GM19324 (cell line): Measurements from ENCODE around the gene PPP1R12C.

Source experiments
- ATAC-seq: cut with Tn5 transposase; IDR thresholded peaks from one replicate; pipeline ENCODE4 v1.9.1; 2021; ENCODE audit warnings: mild to moderate bottlenecking, moderate library complexity; ENCODE audit not compliant: unreplicated experiment, low FRiP score

The PPP1R12C gene

DNA sequence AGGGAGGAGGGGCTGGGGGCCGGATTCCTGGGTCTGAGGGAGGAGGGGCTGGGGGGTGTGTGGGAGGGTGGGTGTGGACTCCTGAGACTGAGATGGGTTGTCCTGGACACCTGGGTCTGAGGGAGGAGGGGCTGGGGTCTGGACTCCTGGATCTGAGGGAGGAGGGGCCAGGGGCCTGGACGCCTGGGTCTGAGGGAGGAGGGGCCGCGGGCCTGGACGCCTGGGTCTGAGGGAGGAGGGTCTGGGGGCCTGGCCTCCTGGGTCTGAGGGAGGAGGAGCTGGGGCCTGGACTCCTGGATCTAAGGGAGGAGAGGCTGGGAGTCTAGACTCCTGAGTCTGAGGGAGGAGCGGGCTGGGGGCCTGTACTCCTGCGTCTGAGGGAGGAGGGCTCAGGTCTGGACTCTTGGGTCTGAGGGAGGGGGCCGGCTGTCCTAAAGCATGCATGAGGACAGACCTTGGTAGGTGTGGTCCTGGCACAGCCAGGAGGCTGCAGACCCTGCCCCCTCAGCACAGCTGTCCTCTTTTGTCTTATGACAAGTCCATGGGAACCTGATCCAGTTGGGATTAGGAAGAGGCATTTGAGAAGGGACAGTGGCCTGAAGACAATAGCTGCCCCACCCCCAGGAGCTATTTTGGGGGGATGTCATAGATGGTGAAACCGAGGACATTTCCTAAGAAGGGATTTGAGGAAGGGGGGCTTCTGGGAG is 30.3 kb upstream of the PPP1R12C start:
- no peak for ATAC-seq

DNA sequence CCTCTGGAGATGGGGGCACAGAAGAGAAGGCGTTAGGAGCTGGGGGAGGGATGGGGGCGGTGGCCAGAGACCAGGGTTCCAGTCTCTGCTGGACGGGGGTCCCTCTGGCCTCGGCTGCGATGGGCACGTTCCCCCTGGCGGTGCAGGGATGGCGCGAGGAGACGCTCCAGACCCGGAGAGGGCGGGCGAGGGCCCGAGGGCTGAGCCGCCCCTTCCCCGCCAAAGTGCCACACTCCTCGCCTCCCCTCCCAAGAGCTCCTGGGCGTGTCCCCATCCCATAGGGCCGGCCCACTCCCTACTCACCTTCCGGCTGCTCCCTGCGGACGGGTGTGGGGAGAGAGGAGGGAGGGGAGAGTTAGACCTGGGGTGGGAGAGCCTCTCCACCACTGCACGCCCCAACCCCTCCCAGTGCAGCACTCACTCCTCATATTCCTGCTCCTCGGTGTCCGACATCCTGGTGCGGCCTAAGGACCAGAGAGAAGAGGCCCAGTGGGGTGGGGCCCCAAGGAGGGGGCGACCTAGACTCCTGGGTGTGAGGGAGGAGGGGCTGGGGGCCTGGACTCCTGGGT is 29.4 kb upstream of the PPP1R12C start:
- ATAC-seq: no peak

DNA sequence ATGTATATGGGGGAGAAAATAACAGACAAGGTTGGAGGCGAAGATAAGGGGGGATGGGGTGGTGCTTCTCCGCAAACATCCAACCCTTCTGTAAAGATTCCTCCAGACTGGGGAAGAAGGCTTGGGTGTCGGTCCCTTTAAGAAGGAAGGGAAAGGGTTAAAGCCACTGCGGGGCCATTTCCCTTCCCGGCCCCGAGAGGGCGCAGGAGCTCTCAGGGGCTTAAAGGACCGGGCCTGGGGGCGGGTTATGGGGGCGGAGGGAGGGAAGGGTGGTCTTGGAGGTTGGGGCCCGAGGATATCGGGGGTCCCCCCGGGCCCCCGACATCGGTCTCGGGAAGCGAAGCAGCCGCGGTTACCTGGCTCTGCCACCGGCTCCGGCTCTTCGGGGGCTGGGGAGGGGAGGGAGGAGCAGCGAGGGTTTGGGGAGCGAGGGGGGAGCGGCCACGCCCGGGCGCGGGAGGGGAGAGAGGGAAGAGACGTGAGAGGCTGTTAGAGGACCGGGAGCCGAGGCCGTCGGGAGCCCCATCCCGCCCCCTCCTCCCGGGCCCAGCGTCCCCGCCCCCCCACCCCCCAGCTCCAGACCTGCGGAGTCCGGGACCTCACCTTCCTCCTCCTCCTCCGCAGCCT is 28.8 kb upstream of the PPP1R12C start:
- ATAC-seq: no peak

DNA sequence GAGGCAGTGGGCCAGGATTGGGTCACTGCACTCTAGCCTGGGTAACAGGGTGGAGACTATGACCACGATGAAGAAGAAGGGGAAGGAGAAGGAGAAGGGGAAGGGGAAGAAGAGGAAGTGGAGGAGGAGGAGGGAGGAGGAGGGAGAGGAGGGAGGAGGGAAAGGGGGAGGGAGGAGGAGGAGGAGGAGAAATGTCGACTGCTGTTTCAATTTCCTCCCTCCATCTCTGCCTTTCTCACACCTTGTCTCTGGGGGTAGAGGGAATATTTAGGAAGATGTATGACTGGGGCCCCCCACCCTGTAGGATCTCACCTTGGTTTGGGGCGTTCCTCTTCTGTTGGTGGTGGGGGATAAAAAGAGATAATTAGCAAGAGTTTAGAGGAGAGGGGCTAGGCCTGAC is 27.8 kb upstream of the PPP1R12C start:
- no peak for ATAC-seq

DNA sequence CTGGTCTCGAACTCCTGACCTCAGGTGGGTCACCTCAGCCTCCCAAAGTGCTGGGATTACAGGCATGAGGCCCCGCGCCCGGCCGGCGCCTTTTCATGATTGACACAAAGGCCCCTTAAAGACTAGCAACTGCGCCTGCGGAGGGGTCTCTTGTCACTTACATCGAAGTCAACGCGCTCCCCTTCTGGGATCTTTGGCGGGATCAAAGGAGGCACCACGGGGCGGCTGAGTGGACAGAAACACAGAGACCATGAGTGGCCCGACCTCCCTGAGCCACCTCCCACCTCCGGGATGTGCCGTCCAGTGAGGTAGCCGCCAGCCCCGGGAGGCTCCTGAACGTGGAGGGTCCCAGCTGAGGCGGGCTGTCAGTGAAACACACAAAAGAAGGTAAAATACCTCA is 24.3 kb upstream of the PPP1R12C start:
- ATAC-seq: no peak

DNA sequence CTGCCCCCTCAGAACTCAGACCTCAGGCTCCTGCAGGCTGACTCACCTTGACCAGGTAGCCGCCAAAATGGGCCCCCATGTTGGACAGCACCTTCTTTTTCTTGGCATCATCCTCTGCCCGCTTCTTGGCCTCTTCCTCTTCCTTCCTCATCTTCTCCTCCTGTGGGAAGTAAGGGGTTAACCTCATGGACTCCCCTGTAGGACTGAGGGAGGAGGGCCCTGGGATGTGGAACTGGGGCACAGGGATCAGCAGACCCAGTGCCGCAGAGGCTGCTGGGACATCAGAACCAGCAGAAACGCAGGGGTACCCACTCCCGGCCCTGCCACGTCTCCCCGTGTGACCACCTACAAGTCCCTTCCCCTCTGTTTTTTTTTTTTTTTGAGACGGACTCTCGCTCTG is 20.5 kb upstream of the PPP1R12C start:
- ATAC-seq: no peak

DNA sequence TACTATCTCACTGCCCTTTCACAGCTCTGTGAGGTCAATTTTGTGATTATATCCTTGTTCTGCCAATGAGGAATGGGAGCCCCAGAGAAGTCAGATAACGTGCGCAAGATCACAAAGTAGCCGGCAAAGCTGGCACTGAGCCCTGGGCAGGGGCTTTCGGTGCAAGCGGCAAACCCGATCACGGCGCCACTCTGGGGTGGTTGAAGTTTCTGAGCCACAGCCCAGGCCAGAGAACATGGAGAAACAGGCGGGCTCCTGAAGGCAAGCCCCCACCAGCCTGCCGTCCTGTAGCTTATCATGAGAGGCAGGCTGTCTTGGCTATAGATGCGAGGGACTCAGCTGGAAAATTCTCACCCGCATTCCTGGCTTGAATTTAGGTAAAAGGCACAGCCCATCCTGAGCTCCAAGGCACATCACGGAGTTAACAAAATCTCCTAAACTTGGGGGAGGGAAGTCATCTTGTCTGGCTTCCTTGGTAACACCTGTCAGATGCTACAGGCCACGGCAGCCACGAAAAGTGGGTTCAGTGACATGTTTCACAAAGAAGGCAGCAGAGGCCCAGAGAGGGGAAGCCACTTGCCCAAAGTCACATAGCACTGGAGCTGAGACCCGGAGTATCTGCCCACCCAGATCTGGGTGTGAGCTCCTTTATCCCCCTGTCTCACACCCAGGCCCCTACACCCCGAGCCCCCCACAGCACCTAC is 19.1 kb upstream of the PPP1R12C start:
- ATAC-seq: no peak

DNA sequence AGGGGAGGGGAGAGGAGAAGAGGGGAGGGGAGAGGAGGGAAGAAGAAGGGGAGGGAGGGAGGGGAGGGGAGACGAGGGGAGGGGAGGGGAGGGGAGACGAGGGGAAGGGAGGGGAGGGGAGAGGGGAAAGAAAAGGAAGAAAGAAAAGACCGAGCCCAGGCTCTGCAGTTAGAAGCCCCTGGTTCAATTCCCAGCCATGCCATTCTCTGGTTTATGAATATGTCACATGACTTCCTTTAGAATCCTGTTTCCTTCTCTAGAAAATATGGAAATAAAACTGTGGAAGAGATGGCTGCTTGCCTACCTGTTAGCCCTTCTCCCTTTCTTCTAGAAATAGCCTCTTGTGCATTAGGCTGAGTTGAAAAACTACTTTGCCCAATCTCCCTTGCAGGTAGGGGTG is 17.3 kb upstream of the PPP1R12C start:
- ATAC-seq: no peak

DNA sequence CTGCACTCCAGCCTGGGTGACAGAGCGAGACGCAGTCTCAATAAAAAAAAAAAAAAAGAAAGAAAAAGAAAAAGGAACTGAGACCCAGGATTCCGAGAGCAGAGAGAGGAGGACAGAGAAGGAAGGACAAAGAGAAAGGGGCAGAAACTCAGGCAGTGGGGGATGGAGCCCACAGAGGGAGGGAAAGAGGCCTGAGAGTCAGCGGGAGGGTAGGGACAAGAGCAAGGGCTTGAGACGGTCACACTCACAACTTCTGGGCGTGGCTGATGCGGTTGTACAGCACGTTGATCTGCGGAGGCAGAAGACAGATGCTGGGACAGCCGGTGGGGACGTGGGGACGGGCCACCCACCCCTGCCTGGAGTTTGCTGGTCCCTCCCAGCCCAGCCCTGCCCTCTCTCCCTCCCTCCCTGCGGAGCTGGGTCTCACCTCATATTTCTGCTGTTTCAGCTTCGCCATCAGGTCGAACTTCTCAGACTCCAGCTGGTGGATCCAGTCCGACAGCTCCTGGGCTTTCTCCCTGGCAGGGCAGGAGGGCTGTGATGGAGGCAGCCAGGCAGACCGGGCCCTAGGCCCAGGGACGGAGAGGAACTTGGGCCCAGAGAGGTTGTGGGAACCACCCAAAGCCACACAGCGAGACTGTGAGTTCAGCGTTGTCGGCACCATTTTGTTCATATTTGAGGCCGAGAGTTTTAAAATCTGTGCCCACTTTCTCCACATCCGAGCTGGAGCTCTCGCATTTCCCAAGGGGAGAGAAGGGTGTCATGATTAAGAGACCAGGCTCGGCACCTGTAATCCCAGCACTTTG is 16.4 kb upstream of the PPP1R12C start:
- no peak for ATAC-seq

DNA sequence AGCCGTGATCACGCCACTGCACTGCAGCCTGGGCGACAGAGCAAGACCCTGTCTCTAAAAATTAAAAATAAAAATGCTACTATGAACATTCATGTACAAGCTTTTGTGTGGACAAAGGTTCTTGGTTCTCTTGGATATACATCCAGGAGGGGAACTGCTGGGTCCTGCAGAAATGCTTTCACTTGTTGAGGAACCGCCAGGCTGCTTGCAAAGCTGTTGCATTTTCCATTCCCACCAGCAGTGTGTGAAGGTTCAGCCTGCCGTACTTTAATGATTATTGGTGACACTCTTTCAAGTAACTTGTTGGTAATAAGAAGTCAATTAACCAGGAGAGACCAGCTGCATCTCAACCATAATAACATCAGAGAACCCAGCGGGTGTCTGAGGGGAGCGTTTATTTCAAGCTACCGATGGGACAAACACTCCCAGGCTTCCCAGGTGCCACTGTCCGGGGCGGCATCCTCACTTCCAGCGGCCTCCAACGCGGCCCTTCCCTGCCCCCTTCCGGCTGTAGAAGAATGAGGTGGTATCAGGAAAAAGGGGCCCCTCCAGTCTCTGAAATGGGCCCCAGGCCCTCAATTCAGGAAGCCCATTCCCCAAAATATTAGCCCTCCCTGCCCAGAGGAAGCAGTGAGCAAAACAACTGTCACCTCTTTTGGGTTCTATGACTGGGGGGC is 15.2 kb upstream of the PPP1R12C start:
- no peak for ATAC-seq

DNA sequence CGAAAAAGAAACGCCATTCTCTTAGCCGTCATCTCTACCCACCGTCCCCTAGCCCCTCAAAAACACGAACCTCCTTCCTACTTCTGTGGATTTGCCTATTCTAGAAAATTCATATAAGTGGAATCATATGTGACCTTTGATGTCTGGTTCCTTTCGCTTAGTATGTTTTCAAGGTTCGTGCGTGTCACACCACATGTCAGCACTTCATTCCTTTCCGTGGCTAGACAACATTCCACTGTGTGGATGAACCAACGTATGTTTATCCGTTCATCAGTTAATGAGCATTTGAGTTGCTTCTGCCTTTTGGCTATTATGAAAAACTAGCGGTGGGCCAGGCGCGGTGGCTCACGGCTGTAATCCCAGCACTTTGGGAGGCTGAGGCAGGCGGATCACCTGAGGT is 14.0 kb upstream of the PPP1R12C start:
- no peak for ATAC-seq

DNA sequence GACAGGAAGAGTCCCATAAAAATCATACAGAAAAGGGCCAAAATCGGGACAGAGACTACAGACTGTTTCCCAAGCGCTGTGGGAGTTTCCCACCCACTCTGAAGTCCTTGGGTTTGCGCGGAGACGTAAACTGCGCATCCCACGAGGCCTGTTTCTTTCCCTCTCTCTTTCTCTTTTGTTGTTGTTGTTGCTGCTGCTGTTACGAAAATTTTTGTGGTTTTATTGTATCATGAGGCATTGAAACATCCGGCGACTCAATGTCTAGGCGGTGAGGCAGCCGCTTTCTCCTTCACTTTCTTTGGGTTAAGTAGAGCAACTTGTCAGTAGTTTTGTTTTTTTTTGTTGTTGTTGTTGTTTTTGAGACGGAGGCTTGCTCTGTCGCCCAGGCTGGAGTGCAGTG is 1.6 kb upstream of the PPP1R12C start:
- no peak for ATAC-seq

DNA sequence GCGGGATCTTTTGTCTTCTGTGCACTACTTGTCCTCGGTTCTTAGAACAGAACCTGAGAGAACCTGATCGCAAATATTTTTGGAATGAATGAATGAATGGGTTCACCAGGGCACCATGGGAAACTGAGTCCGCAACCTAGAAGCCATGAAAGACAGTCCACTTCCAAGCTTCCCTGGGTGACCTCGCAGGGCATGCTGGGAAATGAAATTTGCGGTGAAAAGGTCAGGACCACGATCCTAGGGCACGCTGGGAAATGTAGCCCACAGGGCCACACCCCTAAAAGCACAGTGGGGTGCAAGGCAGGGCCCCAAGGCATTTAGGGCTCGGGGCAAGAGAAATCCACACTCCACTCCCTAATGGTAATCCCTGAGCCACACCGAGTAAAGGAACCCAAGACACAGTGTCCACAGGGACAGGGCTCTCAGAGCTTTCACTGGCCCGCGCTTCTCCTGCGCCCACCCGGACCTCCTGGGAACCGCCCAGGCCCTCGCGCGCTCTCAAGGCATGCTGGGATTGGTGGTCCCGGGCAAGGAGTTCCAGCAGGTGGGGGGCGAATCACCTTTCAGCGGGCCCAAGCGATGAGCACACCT is 1.1 kb upstream of the PPP1R12C start:
- ATAC-seq: no peak

DNA sequence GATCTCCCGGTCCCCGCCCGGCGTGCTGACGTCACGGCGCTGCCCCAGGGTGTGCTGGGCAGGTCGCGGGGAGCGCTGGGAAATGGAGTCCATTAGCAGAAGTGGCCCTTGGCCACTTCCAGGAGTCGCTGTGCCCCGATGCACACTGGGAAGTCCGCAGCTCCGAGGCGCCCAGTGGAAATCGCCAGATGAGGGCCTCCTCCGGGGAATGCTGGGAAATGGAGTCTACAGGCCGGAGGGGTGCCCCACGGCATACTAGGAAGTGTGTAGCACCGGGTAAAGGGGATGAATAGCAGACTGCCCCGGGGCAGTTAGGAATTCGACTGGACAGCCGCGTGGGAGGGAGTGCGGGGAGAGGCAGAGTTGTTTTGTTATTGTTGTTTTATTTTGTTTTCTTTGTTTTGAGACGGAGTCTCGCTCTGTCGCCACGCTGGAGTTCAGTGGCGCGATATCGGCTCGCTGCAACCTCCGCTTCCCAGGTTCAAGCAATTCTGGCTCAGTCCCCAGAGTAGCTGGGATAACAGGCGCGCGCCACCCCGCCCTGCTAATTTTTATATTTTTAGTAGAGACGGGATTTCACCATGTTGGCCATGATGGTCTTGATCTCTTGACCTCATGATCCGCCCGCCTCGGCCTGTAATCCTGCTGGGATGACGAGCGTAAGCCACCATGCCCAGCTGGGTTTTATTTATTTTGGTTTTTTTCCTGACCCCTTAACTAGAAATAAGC is 390 bp upstream of the PPP1R12C start:
- ATAC-seq: peak; percentile 91

DNA sequence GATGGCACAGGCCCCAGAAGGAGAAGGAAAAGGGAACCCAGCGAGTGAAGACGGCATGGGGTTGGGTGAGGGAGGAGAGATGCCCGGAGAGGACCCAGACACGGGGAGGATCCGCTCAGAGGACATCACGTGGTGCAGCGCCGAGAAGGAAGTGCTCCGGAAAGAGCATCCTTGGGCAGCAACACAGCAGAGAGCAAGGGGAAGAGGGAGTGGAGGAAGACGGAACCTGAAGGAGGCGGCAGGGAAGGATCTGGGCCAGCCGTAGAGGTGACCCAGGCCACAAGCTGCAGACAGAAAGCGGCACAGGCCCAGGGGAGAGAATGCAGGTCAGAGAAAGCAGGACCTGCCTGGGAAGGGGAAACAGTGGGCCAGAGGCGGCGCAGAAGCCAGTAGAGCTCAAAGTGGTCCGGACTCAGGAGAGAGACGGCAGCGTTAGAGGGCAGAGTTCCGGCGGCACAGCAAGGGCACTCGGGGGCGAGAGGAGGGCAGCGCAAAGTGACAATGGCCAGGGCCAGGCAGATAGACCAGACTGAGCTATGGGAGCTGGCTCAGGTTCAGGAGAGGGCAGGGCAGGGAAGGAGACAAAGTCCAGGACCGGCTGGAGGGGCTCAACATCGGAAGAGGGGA is 1.1 kb downstream of the PPP1R12C start:
- ATAC-seq: no peak

DNA sequence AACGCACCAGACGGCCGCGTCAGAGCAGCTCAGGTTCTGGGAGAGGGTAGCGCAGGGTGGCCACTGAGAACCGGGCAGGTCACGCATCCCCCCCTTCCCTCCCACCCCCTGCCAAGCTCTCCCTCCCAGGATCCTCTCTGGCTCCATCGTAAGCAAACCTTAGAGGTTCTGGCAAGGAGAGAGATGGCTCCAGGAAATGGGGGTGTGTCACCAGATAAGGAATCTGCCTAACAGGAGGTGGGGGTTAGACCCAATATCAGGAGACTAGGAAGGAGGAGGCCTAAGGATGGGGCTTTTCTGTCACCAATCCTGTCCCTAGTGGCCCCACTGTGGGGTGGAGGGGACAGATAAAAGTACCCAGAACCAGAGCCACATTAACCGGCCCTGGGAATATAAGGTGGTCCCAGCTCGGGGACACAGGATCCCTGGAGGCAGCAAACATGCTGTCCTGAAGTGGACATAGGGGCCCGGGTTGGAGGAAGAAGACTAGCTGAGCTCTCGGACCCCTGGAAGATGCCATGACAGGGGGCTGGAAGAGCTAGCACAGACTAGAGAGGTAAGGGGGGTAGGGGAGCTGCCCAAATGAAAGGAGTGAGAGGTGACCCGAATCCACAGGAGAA is 1.9 kb downstream of the PPP1R12C start:
- ATAC-seq: no peak

DNA sequence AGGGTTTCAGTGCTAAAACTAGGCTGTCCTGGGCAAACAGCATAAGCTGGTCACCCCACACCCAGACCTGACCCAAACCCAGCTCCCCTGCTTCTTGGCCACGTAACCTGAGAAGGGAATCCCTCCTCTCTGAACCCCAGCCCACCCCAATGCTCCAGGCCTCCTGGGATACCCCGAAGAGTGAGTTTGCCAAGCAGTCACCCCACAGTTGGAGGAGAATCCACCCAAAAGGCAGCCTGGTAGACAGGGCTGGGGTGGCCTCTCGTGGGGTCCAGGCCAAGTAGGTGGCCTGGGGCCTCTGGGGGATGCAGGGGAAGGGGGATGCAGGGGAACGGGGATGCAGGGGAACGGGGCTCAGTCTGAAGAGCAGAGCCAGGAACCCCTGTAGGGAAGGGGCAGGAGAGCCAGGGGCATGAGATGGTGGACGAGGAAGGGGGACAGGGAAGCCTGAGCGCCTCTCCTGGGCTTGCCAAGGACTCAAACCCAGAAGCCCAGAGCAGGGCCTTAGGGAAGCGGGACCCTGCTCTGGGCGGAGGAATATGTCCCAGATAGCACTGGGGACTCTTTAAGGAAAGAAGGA is 2.8 kb downstream of the PPP1R12C start:
- ATAC-seq: no peak

DNA sequence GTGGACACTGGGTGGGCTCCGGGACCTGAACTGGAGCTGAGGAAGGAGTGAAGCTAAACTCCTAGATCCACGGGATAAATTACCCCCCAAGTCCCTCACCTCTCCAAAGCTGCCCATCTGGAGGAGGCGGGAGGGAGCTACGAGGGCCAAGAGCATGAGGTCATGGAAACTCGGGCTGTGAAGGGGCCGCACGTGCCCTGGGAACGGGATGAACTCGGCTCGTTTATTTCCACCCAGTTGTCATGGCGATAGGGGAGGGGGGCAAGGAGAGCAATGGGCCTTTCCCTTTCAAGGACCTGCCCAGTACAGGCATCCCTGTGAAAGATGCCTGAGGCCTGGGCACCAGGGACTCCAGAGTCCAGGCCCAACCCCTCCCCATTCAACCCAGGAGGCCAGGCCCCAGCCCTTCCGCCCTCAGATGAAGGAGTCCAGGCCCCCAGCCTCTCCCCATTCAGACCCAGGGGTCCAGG is 3.8 kb downstream of the PPP1R12C start:
- ATAC-seq: no peak
